Hematopoietic multipotent progenitor cell treated with erythropoietin and hydrocortisone succinate and interleukin-3 and kit ligand, for 15 days (in vitro differentiated cells): ENCODE measurements around the gene NPLOC4.
A peak's percentile ranks its signal among the peaks of the same experiment; 100 is the strongest.

ENCODE experiments used
- DNase-seq: peaks from one replicate; pipeline ENCODE4 v3.0.0-alpha.2; 2015; ENCODE audit warnings: low spot score

The NPLOC4 gene

GRCh38 chr17:81662002-81662401, 25.1 kb upstream of the NPLOC4 start:
- no peak for DNase-seq

GRCh38 chr17:81660441-81660840, 23.5 kb upstream of the NPLOC4 start:
- DNase-seq = no peak

GRCh38 chr17:81659038-81659437, 22.1 kb upstream of the NPLOC4 start:
- DNase-seq = no peak

GRCh38 chr17:81656835-81657234, 19.9 kb upstream of the NPLOC4 start:
- DNase-seq = no peak

GRCh38 chr17:81656118-81656743, 19.3 kb upstream of the NPLOC4 start, which contains the start of gene PDE6G:
PDE6G (minus strand) TSS chr17:81656542; CDS start chr17:81653305, 3,237 bp downstream.
- DNase-seq = no peak

GRCh38 chr17:81655378-81656117, 18.6 kb upstream of the NPLOC4 start:
- DNase-seq = no peak

GRCh38 chr17:81652906-81653771, 16.2 kb upstream of the NPLOC4 start:
- DNase-seq = no peak

GRCh38 chr17:81651692-81652091, 14.8 kb upstream of the NPLOC4 start:
- DNase-seq = no peak

GRCh38 chr17:81650951-81651350, 14.0 kb upstream of the NPLOC4 start:
- no peak for DNase-seq

GRCh38 chr17:81648707-81649085, 11.8 kb upstream of the NPLOC4 start:
- DNase-seq = no peak

- DNase-seq = no peak
Measured at GRCh38 chr17:81648013-81648706, 11.2 kb upstream of the NPLOC4 start.

GRCh38 chr17:81647640-81648012, 10.7 kb upstream of the NPLOC4 start:
- no peak for DNase-seq

GRCh38 chr17:81646869-81647600, 10.1 kb upstream of the NPLOC4 start:
- DNase-seq = peak; percentile 83

GRCh38 chr17:81644976-81645952, 8.4 kb upstream of the NPLOC4 start:
- no peak for DNase-seq

GRCh38 chr17:81644496-81644895, 7.6 kb upstream of the NPLOC4 start:
- DNase-seq = no peak

- DNase-seq = no peak
Measured at GRCh38 chr17:81641825-81642489, 5.0 kb upstream of the NPLOC4 start.

- DNase-seq = no peak
Measured at GRCh38 chr17:81640011-81640410, 3.1 kb upstream of the NPLOC4 start.

GRCh38 chr17:81638683-81639082, 1.8 kb upstream of the NPLOC4 start:
- DNase-seq = no peak

GRCh38 chr17:81635973-81636504, 873 bp downstream of the NPLOC4 start:
- DNase-seq = peak; percentile 46
